ENCODE data around the gene CT55.

DNA sequence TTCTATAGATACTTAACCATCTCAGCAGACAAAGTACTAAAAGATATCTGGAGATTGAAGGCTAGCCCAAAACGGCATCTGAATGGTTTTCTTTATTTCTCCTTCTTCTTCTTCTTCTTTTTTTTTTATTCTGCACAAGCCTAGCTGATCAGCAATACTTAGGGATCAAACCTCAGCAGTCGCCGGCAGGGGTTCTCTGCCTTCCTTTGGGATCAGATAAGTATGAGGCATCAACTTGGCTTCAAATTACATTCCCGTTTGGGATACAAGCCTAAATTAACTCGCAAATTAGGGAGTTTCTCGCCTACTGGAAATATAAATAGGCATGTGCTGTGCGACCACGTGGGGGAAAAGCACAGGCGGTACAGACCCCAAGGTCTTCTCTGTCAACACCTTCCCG lies 730 bp downstream of the CT55 start:
- TF ChIP-seq, protein P1, sequence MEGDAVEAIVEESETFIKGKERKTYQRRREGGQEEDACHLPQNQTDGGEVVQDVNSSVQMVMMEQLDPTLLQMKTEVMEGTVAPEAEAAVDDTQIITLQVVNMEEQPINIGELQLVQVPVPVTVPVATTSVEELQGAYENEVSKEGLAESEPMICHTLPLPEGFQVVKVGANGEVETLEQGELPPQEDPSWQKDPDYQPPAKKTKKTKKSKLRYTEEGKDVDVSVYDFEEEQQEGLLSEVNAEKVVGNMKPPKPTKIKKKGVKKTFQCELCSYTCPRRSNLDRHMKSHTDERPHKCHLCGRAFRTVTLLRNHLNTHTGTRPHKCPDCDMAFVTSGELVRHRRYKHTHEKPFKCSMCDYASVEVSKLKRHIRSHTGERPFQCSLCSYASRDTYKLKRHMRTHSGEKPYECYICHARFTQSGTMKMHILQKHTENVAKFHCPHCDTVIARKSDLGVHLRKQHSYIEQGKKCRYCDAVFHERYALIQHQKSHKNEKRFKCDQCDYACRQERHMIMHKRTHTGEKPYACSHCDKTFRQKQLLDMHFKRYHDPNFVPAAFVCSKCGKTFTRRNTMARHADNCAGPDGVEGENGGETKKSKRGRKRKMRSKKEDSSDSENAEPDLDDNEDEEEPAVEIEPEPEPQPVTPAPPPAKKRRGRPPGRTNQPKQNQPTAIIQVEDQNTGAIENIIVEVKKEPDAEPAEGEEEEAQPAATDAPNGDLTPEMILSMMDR (IDR thresholded peaks at IDR 0.05; ENCODE audit: low read depth, low read length): no peak
- no peak for TF ChIP-seq EZH2phosphoT487 (IDR thresholded peaks at IDR 0.05; ENCODE audit: low read depth)
